Measurements from ENCODE around the gene LCP2.

DNA sequence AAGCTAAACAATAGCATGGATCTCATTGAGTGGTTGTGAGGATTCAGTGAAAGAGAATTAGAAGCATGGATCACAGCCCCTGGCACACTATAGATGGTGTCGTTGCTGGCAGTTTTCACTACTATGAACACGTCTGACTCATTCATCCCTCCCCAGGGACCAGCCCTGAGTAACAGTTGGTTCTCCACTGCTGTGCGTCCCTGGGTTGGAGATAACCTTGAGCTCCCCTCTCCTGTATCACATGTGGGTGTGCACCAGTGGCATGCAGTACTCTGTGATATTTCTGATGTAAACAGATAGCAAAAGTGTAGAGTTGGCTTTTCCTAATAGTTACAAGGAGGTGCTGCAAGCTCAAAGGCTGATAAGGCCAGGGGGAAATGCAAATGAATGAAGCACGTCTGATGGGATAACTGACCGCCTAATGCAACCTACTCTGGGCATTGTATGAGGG lies 8.8 kb upstream of the LCP2 start:
- TF ChIP-seq EZH2 (IDR thresholded peaks at IDR 0.05; ENCODE audit: borderline replicate concordance, low read depth, low read length, severe bottlenecking) = no peak
- TF ChIP-seq, protein P1, sequence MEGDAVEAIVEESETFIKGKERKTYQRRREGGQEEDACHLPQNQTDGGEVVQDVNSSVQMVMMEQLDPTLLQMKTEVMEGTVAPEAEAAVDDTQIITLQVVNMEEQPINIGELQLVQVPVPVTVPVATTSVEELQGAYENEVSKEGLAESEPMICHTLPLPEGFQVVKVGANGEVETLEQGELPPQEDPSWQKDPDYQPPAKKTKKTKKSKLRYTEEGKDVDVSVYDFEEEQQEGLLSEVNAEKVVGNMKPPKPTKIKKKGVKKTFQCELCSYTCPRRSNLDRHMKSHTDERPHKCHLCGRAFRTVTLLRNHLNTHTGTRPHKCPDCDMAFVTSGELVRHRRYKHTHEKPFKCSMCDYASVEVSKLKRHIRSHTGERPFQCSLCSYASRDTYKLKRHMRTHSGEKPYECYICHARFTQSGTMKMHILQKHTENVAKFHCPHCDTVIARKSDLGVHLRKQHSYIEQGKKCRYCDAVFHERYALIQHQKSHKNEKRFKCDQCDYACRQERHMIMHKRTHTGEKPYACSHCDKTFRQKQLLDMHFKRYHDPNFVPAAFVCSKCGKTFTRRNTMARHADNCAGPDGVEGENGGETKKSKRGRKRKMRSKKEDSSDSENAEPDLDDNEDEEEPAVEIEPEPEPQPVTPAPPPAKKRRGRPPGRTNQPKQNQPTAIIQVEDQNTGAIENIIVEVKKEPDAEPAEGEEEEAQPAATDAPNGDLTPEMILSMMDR (IDR thresholded peaks at IDR 0.05; ENCODE audit: extremely low read depth in 1 of 2, insufficient read depth in 1 of 2, low read depth in 1 of 2, low read length in 2 of 2) = no peak
- TF ChIP-seq, protein P2, sequence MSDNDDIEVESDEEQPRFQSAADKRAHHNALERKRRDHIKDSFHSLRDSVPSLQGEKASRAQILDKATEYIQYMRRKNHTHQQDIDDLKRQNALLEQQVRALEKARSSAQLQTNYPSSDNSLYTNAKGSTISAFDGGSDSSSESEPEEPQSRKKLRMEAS (IDR thresholded peaks at IDR 0.05; ENCODE audit: insufficient read depth, insufficient read length) = no peak
- no peak for TF ChIP-seq MYC (IDR thresholded peaks at IDR 0.05; ENCODE audit: low read depth, low read length)
- TF ChIP-seq GATA2 (IDR thresholded peaks at IDR 0.05; ENCODE audit: insufficient read depth, insufficient read length, low read depth, low read length) = no peak
- no peak for TF ChIP-seq POLR2AphosphoS5 (IDR thresholded peaks at IDR 0.05; ENCODE audit: insufficient read depth, low read depth, low read length)
- no peak for TF ChIP-seq JUN (IDR thresholded peaks at IDR 0.05; ENCODE audit: borderline replicate concordance, insufficient read depth, insufficient read length, low read depth)
- TF ChIP-seq FOS (IDR thresholded peaks at IDR 0.05; ENCODE audit: borderline replicate concordance, insufficient read depth, low read length) = no peak
- no peak for TF ChIP-seq POLR2A (IDR thresholded peaks at IDR 0.05; ENCODE audit: low read depth, low read length)

Measured in endothelial cell of umbilical vein (primary cell).